ENCODE measurements around the gene SYNE1.
"Not testable (repeated sequence)": the region's sequence is repeated elsewhere in the genome, so short reads cannot be mapped to it uniquely, and the experiment has no call there.

The SYNE1 gene

DNA sequence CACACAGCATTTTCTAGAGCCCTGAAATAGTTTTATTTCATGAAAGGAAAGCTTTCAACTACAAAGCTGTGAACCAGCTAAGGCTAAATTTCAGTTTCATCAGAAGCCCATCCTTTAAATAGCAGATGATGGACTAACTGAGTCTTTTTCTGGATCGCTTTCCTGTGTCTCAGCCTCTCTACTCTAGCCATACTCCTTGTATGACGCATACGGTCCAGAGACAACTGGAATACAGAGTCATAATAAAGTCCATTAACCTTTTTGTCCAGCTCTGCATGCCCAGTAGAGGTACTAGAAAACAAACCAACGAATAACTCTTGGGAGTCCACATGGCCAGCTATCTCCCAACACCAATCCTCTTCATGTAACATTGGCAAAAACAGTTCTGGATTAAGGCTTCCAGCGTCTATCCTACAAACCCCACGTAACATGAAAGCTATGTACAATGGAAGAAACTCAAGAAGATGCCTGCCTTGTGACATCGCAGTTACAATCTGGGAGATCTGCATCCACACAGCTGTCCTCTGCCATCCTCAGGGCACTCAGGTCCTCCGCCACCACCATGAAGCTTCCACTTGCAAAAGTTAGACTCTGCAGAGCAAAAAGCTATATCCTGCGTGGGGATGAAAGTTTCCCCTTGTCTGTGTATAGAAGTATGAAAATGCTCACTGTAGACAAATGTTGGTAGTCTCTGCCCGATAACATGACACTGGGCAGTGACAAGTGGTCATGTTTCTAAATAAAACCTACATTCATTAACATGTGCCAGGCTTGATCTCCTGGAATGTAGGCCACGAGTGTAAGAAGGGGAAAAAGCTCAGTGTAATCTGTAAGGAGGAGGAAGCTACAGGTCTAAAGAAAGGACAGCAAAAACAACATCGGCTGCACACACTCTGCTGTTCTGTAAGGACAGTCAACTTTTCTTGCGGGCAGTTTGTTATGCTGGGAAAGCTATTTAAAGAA is 469.2 kb downstream of the SYNE1 start:
- no peak for DNase-seq

GRCh38 chr6:152166897-152167296 is 470.3 kb downstream of the SYNE1 start:
- no peak for DNase-seq

- no peak for DNase-seq
Observed at GRCh38 chr6:152166497-152166896, 470.7 kb downstream of the SYNE1 start.

DNA sequence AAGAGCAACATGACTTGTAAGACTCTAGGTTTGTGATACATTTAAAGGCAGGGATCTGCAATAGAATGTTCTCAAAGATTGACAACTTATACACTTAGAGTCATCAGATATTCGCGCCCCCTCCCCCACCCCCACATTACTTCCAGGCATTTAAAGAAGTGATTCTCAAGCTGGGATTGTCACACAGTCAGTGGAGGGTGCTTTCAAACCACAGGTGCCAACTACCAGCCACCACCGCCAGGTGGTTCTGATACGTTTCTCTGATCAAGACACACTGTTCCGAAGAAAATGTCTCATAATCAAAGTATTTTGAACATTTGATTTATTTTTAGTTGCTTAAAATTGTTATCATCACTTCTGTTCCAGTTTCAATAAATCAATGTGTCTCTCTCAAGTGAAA is 472.2 kb downstream of the SYNE1 start:
- no peak for DNase-seq

GRCh38 chr6:152161501-152161900 is 475.7 kb downstream of the SYNE1 start:
- no peak for DNase-seq

DNA sequence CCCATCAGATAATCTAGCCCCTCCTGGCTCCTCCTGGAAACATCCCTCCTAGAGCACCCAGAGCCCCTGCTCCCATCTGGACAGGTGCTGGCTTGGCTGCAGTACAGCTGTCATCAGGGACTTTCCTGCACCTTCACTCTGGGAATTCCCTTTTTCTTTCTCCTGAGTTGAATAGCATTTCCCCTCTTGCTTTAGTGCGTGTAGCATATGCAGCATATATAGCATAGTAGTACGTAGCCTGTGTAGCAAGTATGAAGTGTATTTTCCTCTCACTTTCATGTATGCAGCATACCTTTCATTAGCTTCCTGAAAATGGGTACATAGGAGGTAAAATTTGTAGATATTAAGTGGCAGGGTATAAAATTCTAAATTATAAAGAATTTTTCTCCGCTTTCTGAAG is 476.8 kb downstream of the SYNE1 start:
- no peak for DNase-seq

GRCh38 chr6:152155792-152156191 is 481.4 kb downstream of the SYNE1 start:
- no peak for DNase-seq

GRCh38 chr6:152154559-152155356 is 482.4 kb downstream of the SYNE1 start:
- no peak for DNase-seq

DNA sequence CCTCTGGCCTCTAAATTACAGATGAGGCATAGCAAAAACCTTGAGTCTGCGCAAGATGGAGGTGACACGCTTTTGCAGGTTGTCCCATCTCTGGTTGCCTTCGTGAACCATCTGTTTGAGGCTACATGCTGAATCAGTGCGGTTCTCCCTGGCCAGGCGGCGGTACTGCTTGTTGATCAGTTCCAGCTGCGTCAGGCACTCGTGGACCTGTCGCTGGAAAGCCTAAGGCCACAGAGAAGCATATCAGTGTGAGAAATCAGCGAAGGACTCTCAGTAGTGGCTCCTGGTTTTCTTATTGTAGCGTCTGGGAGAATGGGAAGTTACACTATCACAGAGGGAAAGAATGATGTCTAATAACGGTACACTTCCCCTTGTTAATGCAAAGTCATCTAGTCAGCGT is 485.2 kb downstream of the SYNE1 start:
- DNase-seq, result no peak

DNA sequence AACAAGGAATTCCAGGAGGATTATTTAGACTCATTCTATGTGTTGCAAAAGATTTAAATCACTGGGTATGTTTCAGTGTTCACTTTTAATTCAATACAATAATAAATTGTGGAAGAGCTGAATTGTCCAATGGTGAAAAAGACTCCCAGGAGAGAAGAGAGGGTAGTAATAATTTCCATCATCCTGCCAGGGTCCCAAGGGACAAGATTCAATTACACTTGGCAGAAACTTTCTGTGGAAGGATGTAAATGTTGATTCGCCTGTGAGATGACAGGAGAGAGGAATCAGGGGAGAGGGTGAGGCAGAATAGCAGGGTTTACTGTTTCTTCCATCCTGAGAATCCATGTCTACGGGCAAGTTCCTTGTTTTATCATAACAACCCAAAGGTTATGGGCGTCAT is 487.0 kb downstream of the SYNE1 start:
- no peak for DNase-seq

- DNase-seq, result no peak
Observed at GRCh38 chr6:152148412-152148811, 488.8 kb downstream of the SYNE1 start.

GRCh38 chr6:152147269-152147668 is 489.9 kb downstream of the SYNE1 start:
- DNase-seq, result no peak

DNA sequence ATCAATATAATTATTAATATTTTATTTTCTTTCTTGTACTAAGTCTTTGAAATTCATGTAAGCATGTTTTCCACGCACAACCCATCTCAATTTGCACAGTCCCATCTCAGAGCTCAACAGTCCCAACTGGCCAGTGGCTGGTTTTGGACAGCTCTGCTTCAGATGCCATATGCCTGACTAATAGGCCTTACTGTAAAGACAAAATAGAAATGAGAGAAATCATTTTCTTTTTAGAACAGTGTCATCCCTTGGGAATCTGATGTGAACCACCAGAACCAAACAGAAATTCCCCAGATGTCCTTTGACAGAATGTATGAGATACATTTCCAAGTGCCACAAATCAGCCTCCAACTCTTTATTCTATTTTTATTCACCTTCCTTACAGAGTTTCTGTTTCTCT is 490.8 kb downstream of the SYNE1 start:
- no peak for DNase-seq

GRCh38 chr6:152143359-152143758 is 493.8 kb downstream of the SYNE1 start:
- DNase-seq, result no peak

GRCh38 chr6:152142105-152142504 is 495.1 kb downstream of the SYNE1 start:
- DNase-seq, result no peak

- DNase-seq, result not testable (repeated sequence)
Observed at GRCh38 chr6:152138344-152138743, 498.8 kb downstream of the SYNE1 start.

DNA sequence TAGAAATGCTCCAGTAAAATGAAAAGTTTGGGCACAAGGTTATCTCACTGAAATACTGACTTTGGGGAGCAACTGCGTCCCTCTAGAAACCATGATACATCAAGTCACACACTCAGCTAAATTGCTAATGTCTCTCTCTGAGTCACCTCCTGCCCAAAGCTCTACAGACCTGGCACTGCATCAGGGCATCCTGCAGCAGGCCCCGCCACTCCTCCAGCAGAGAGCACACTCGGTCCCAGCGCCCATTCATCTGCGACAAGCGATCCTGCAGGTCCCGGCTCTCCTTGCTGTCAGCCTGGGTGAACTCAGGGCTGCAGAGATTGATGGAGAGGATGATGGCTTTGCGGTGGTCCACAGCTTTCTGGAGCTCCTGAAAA is 500.7 kb downstream of the SYNE1 start:
- no peak for DNase-seq

DNA sequence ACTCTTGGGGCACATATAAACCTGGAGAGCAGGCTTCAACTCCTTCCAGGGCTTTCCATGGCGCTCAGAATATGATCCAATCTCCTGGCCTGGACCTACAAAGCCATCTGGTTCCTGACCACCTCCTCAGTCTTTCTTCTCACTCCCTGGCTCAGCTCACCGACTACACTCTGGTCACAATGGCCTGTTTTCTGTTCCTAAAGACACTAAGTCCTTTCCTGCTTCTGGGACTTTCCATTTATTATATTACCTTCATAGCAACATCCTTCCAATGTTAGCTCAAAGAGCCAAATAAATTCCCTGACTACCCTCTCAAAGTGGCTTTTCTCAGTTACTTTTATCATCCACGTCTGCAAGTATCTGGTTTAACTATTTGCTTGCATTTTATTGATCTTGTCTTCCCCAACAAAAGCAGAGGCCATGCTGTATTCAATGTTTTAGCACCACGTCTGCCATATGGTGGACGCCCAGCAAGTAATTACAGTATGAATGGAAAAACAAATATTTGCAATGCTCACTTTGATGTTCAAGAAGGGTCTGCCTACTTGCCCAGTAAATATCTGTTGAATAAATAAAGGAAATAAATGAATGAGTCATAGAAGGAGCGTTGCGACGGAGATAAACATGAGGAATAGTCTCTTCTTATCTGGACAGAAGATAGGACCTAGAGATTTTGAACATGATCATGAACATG is 501.3 kb downstream of the SYNE1 start:
- DNase-seq, result no peak

- no peak for DNase-seq
Observed at GRCh38 chr6:152130441-152130840, 506.7 kb downstream of the SYNE1 start.

DNA sequence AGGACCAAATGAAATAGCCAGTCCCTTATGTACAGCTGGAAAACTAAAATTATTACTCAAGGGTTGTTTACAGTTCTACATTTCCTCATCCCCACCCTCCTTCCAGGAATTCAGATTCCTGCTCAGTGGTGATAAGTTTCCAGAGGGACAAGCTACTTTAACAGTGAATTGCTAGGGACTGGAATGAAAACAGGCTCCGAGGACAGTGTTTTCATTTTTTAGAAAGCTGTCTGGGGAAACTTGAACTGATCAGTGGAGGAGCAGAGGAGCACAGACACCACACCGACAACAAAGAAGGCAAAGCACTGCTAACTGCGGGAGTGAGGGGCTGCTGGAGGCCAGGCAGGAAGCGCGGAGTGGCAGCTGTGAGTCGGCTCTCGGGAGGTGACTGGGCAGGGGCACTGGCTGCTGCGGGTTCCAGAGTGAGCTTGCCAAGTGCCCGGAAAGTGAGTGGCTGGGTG is 507.4 kb downstream of the SYNE1 start:
- no peak for DNase-seq

- DNase-seq, result no peak
Observed at GRCh38 chr6:152127432-152128165, 509.6 kb downstream of the SYNE1 start.

- no peak for DNase-seq
Observed at GRCh38 chr6:152124429-152125074, 512.6 kb downstream of the SYNE1 start.

All from activated T-cell treated with anti-CD3 and anti-CD28 coated beads for 4 hours (primary cell).